GM12801 (cell line): ENCODE measurements around the gene TMX4.

Source experiments
- TF ChIP-seq, protein P1 (sequence below): IDR thresholded peaks from one replicate; pipeline ENCODE4 v1.5.1; 2011; ENCODE audit warnings: control low read depth; ENCODE audit not compliant: insufficient read length; ENCODE audit errors: extremely low read depth

TMX4 gene

DNA sequence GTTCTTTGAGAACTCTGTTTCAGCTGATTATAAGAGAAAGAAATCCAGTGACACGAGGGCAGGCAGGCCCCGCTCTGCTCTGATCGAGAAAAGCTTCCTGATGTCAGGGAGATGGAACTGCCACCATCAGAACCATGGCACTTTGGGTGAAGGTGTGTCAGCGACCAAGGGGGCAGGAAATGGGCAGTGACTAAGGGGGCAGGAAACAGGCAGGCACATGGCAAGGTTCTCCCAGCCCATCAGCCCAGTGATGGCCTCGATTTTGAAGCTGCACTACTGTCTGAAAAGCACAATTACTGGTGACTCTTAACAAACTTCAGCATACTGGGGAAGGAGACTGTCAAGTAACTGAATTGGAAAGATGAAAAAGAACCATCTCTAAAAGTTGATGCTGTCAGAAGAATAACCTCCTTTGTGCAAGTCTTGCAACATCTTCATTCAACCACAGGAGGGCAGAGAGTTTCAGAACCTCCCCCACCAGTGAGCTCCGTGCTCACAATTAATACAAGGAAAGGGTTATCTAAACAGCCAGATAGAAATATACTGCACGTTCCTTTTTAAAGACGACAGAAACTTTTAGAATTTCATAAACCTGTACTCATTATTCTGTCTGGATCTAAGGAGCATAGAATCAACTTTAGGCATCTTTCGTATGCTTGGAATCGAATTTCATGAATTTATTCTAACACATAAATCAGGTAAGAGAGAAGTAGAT, 39.1 kb downstream of the TMX4 start:
- TF ChIP-seq, protein P1, sequence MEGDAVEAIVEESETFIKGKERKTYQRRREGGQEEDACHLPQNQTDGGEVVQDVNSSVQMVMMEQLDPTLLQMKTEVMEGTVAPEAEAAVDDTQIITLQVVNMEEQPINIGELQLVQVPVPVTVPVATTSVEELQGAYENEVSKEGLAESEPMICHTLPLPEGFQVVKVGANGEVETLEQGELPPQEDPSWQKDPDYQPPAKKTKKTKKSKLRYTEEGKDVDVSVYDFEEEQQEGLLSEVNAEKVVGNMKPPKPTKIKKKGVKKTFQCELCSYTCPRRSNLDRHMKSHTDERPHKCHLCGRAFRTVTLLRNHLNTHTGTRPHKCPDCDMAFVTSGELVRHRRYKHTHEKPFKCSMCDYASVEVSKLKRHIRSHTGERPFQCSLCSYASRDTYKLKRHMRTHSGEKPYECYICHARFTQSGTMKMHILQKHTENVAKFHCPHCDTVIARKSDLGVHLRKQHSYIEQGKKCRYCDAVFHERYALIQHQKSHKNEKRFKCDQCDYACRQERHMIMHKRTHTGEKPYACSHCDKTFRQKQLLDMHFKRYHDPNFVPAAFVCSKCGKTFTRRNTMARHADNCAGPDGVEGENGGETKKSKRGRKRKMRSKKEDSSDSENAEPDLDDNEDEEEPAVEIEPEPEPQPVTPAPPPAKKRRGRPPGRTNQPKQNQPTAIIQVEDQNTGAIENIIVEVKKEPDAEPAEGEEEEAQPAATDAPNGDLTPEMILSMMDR: no peak

DNA sequence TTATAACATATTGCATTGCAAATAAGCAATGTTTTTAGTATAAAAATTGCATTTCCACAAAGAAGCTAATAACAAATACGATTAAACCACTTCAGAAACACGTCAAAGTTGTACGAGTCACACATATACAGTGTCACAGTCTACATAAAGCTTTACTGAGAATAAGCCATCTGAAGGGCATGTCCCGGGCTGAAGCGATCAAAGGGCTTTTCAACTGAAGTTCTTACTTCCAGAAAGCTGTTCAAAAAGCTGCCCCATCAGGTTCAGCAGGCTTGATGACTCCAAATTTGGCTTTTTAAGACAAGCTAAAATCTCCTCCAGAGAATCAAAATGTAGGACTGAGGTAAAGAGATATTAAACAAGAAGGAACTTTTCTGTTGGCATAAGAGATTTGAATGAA, 41.9 kb downstream of the TMX4 start:
- TF ChIP-seq, protein P1: no peak

DNA sequence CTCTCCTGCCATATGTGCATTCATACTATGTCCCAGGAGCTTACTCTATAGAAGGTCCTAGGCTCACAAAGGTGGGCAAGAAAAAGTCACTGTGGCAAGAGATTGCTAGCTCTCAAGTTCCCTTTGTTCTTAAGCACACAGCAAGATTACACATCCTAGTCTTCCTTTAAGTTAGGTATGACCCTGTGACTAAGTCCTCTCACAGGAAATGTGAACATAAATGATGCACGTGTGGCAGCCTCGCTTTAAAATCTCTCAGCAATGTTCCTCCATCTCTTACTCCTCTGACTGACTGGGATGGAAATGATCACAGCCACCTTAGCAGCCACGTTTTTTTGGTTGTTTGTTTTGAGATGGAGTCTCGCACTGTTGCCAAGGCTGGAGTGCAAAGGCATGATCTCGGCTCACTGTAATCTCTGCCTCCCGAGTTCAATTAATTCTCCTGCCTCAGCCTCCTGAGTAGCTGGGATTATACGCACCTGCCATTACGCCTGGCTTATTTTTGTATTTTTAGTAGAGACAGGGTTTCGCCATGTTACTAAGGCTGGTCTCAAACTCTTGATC, 43.6 kb downstream of the TMX4 start:
- TF ChIP-seq, protein P1: no peak

DNA sequence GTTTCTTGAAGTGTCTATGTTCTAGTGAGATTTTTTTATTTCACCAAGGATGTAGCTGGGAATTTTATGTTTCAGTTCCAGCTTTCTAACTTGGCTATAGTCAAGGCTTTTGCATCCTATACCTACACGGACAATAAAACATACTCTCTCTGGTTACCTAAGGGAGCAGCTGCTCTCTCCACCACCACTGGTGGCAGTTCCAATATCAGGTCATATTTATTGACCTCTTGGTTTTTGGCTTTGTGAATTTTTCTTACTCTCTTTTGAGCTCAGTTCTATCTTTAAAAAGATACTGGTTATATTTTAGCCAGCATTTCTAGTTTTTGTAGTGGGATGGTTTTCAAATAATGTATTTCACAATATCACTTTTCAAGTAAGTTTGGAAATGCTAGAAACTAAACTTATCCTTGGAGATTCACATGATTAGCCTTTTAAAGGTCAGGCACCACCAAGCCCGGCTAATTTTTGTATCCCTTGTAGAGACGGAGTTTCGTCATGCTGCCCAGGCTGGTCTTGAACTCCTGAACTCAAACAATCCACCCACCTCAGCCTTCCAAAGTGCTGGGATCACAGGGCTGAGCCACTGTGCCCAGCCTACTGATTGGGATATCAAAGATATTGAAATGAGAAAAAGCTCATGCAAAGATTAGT, 44.7 kb downstream of the TMX4 start:
- TF ChIP-seq, protein P1: no peak

DNA sequence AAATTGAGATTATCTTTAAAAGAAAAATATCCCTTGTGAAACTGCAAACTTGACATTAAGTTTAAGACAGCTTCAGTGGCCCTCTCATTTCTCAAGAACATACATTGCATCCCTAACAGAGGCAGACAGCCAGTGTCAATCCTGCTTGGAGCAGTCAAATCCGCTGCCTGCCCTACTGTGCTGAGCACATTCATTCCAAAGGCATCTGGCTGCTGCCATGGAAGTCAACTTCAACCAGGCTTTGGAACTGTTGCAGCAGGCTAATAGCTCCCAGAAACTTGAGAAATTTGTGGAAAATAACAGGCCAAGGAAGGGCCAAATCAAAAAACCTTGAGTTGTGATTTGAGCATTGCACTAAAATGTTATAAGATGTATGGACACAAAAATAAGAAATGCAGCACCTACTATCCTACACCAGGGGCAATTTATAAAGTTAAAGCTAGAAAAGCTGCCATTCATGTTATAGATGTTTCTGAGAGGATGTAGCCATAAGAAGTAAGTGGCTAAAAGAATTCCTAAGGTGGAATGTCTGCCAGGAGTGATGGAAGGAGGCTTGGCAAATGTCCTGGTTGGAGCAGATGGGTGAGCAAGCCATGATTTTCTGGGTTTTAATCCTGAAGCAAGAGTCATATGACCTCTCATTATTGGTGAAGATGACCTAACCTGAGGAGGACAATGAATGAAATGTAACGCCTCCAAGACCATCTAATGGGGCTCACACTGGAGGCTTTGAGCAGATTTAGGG, 47.9 kb downstream of the TMX4 start:
- TF ChIP-seq, protein P1: no peak

DNA sequence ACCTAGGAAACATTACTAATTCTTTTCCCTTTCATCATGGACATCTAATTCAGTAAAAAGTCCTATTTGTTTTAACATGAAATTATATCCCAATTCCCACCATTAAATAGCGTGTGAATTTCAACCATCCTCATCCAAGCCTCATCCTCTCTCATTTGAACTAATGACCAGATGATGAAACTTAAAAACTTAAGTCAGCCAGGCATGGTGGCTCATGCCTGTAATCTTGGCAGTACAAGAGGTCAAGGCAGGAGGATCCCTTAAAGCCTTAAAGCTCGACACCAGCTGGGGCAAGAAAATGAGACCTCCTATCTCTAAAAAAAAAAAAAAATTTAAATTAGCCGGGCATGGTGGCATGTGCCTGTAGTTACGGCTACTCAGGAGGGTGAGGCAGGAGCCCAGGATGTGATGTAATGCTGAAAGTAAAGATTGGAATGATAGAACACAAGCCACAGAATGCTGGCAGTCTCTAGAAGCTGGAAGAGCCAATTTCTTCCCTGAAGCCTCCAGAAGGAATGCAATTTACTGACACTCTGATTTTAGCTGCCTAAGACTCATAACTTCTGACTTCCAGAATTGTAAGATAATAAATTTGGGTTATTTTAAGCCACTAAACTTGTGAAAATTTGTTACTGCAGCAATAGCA, 52.2 kb downstream of the TMX4 start:
- TF ChIP-seq, protein P1: no peak

DNA sequence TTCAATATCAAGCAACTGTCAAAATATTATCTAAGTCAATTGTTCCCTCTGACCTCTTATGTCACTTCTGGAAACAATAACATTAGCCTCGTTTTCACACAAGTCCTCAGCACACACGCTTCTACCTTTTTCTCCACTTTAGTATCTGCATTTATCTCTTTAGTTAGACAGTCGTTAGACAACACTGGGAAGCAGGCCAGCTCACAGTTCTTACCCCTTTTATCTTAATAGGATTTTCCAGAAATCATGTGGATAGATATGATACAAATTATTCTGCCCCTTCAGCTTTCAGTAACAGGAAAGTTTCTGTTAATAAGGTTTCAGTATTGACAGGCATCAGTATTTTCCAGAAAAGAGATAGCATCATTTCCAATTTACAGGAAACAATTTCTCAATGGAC, 53.4 kb downstream of the TMX4 start:
- TF ChIP-seq, protein P1: no peak
